SK-N-SH treated with all-trans-retinoic acid at 6 μM for 48 hours (cell line): Measurements from ENCODE around the gene CNNM2.
"Not testable (repeated sequence)": the region's sequence is repeated elsewhere in the genome, so short reads cannot be mapped to it uniquely, and the experiment has no call there.

Experiments
- ATAC-seq: fragments of 200-7000 bp; cut with Tn5 transposase; 3 replicates; pipeline ENCODE4 v1.9.1; 2020; ENCODE audit warnings: mild to moderate bottlenecking, moderate library complexity
- ARNTL ChIP-seq: fragments of 450-650 bp; formaldehyde crosslinking; IDR thresholded peaks from 2 replicates; pipeline ENCODE4 v1.5.0; 2020; ENCODE audit warnings: low read depth, mild to moderate bottlenecking, moderate library complexity, borderline replicate concordance
- BACH2 ChIP-seq: fragments of 250-450 bp; sonication (Bioruptor Pico); IDR thresholded peaks from 2 replicates; pipeline ENCODE4 v1.9.0; 2021; ENCODE audit warnings: mild to moderate bottlenecking, borderline replicate concordance
- CREB5 ChIP-seq: fragments of 250-450 bp; sonication (Bioruptor Pico); IDR thresholded peaks from 2 replicates; pipeline ENCODE4 v1.5.1; 2020; ENCODE audit warnings: low read depth, mild to moderate bottlenecking, moderate library complexity
- ESRRG ChIP-seq: fragments of 250-450 bp; sonication (Bioruptor Pico); IDR thresholded peaks from 2 replicates; pipeline ENCODE4 v1.6.1; 2021; ENCODE audit warnings: mild to moderate bottlenecking
- GLIS3 ChIP-seq: fragments of 250-450 bp; sonication (Bioruptor Pico); IDR thresholded peaks from 2 replicates; pipeline ENCODE4 v1.5.0; 2020; ENCODE audit warnings: mild to moderate bottlenecking, moderate library complexity
- ISL1 ChIP-seq: fragments of 250-450 bp; sonication (Bioruptor Pico); IDR thresholded peaks from 2 replicates; pipeline ENCODE4 v2.1.2; 2022; ENCODE audit warnings: mild to moderate bottlenecking, moderate library complexity
- PATZ1 ChIP-seq: fragments of 250-450 bp; sonication (Bioruptor Pico); IDR thresholded peaks from 2 replicates; pipeline ENCODE4 v1.8.0; 2020; ENCODE audit warnings: mild to moderate bottlenecking, moderate library complexity, borderline replicate concordance
- PPARA ChIP-seq: fragments of 250-450 bp; sonication (Bioruptor Pico); IDR thresholded peaks from 2 replicates; pipeline ENCODE4 v1.5.0; 2020; ENCODE audit warnings: mild to moderate bottlenecking, borderline replicate concordance
- RARB ChIP-seq: fragments of 250-450 bp; sonication (Bioruptor Pico); IDR thresholded peaks from 2 replicates; pipeline ENCODE4 v1.8.0; 2021; ENCODE audit warnings: mild to moderate bottlenecking, moderate library complexity
- SNAI2 ChIP-seq: fragments of 250-450 bp; sonication (Bioruptor Pico); IDR thresholded peaks from 2 replicates; pipeline ENCODE4 v1.5.0; 2020; ENCODE audit warnings: mild to moderate bottlenecking, moderate library complexity
- TOX ChIP-seq: fragments of 250-450 bp; sonication (Bioruptor Pico); IDR thresholded peaks from 2 replicates; pipeline ENCODE4 v1.8.0; 2021; ENCODE audit warnings: mild to moderate bottlenecking, moderate library complexity, borderline replicate concordance
- TSHZ2 ChIP-seq: fragments of 250-450 bp; sonication (Bioruptor Pico); IDR thresholded peaks from 2 replicates; pipeline ENCODE4 v1.5.0; 2020; ENCODE audit warnings: mild to moderate bottlenecking, moderate library complexity
- ZC3H10 ChIP-seq: fragments of 250-450 bp; sonication (Bioruptor Pico); IDR thresholded peaks from 2 replicates; pipeline ENCODE4 v1.5.1; 2021; ENCODE audit warnings: mild to moderate bottlenecking, moderate library complexity
- ZFP3 ChIP-seq: fragments of 250-450 bp; sonication (Bioruptor Pico); IDR thresholded peaks from 2 replicates; pipeline ENCODE4 v1.5.0; 2020; ENCODE audit warnings: mild to moderate bottlenecking, moderate library complexity
- ZFP30 ChIP-seq: fragments of 450-650 bp; formaldehyde crosslinking; IDR thresholded peaks from 2 replicates; pipeline ENCODE4 v1.5.0; 2022; ENCODE audit warnings: mild to moderate bottlenecking, moderate library complexity
- ZNF565 ChIP-seq: fragments of 450-650 bp; formaldehyde crosslinking; conservative IDR thresholded peaks from 2 replicates; pipeline ENCODE4 v1.5.0; 2020; ENCODE audit warnings: low read depth, mild to moderate bottlenecking, moderate library complexity
- ZNF8 ChIP-seq: fragments of 450-650 bp; formaldehyde crosslinking; IDR thresholded peaks from 2 replicates; pipeline ENCODE4 v1.5.0; 2020; ENCODE audit warnings: mild to moderate bottlenecking, moderate library complexity
- TF ChIP-seq, protein P1 (sequence below): fragments of 250-450 bp; sonication (Bioruptor Pico); IDR thresholded peaks from 2 replicates; pipeline ENCODE4 v1.5.1; 2021; ENCODE audit warnings: mild to moderate bottlenecking, moderate library complexity
- TF ChIP-seq, protein P2 (sequence below): fragments of 250-450 bp; sonication (Bioruptor Pico); IDR thresholded peaks from 2 replicates; pipeline ENCODE4 v1.8.0; 2021; ENCODE audit warnings: low read depth, mild to moderate bottlenecking, moderate library complexity, borderline replicate concordance

Gene CNNM2

DNA sequence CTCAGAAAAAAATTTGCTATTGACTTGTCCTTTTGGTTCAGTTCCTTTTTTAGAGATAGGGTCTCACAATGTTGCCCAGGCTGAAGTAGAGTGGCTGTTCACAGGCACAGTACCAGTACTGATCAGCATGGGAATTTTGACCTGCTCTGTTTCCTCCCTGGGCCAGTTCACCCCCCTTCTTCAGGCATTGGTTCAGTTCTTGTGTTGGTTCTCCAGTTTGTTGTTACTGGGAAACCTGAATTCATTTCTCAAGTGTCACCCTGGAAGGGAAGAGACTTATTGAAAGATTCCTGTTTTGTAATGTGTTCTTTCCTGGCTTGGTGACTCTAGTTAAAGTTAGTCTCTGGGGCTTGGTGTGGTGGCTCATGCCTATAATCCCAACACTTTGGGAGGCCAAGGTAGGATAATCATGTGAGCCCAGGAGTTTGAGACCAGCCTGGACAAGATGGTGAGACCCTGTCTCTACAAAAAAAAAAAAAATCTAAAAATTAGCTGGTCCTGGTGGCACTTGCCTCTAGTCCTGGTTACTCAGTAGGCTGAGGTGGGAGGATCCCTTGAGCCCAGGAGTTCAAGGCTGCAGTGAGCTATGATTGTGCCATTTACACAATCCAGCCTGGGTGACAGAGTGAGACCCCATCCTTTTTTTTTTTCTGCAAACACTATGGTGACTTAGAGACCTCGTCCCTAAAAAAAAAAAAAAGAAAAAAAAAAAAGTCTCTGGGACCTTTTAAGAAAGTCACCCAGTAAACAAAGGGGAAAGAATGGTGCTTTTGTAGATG, 52.7 kb downstream of the CNNM2 start:
- TF ChIP-seq PPARA (no peak), ARNTL (CRISPR knock-in tag) (no peak), PATZ1 (CRISPR knock-in tag) (no peak), ZNF8 (no peak)
- no peak for ATAC-seq

- TF ChIP-seq ZC3H10 (CRISPR knock-in tag) = no peak
- no peak for TF ChIP-seq TOX (CRISPR knock-in tag)
- no peak for TF ChIP-seq ZFP30 (CRISPR knock-in tag)
- no peak for TF ChIP-seq SNAI2 (CRISPR knock-in tag)
- no peak for TF ChIP-seq ISL1
- TF ChIP-seq GLIS3 (CRISPR knock-in tag) = no peak
- TF ChIP-seq PATZ1 (CRISPR knock-in tag) = no peak
- TF ChIP-seq ARNTL (CRISPR knock-in tag) = no peak
- TF ChIP-seq RARB (CRISPR knock-in tag) = no peak
- TF ChIP-seq, protein P1, sequence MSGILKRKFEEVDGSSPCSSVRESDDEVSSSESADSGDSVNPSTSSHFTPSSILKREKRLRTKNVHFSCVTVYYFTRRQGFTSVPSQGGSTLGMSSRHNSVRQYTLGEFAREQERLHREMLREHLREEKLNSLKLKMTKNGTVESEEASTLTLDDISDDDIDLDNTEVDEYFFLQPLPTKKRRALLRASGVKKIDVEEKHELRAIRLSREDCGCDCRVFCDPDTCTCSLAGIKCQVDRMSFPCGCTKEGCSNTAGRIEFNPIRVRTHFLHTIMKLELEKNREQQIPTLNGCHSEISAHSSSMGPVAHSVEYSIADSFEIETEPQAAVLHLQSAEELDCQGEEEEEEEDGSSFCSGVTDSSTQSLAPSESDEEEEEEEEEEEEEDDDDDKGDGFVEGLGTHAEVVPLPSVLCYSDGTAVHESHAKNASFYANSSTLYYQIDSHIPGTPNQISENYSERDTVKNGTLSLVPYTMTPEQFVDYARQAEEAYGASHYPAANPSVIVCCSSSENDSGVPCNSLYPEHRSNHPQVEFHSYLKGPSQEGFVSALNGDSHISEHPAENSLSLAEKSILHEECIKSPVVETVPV (CRISPR knock-in tag) = no peak
- TF ChIP-seq ZNF565 (CRISPR knock-in tag) = no peak
- no peak for TF ChIP-seq ZNF8
- TF ChIP-seq, protein P2, sequence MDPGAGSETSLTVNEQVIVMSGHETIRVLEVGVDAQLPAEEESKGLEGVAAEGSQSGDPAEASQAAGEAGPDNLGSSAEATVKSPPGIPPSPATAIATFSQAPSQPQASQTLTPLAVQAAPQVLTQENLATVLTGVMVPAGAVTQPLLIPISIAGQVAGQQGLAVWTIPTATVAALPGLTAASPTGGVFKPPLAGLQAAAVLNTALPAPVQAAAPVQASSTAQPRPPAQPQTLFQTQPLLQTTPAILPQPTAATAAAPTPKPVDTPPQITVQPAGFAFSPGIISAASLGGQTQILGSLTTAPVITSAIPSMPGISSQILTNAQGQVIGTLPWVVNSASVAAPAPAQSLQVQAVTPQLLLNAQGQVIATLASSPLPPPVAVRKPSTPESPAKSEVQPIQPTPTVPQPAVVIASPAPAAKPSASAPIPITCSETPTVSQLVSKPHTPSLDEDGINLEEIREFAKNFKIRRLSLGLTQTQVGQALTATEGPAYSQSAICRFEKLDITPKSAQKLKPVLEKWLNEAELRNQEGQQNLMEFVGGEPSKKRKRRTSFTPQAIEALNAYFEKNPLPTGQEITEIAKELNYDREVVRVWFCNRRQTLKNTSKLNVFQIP (CRISPR knock-in tag) = no peak
- no peak for TF ChIP-seq TSHZ2
- no peak for TF ChIP-seq ZFP3 (CRISPR knock-in tag)
- no peak for TF ChIP-seq CREB5 (CRISPR knock-in tag)
- TF ChIP-seq BACH2 (CRISPR knock-in tag) = no peak
- TF ChIP-seq ESRRG (CRISPR knock-in tag) = no peak
- no peak for TF ChIP-seq PPARA
- ATAC-seq = no peak; the same call in 2 of the 3 replicates
Observed at GRCh38 chr10:102975483-102976379, 57.6 kb downstream of the CNNM2 start.

DNA sequence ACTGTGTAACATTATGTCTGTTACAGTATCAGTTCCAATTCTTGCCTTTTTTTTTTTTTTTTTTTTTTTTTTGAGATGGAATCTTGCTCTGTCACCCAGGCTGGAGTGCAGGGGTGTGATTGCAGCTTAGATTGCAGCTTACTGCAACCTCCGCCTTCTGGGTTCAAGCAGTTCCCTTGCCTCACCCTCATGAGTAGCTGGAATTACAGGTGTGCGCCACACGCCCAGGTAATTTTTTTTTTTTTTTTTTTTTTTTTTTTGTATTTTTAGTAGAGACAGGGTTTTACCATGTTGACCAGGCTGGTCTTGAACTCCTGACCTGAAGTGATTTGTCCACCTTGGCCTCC, 58.3 kb downstream of the CNNM2 start:
- not testable (repeated sequence) for ATAC-seq
